ENCODE measurements around the gene NFYC.

NFYC gene

DNA sequence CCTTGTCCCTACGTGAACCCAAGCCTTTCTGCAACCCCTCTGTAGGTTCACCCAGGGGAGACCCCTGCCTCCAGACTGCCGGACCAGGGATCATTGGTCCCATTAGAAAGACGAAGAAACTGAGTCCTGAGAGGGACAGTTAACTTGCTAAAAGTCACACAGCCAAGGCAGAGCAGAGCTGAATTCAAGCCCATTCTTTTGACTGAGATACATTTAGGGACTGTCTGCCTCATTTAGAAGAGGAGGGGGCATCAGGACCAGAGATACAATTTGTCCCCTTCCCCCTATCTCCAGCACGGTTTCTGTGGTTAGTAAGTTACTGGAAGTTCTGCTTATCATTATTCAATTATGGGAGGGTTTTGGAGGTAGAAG, 111.2 kb downstream of the NFYC start:
- TF ChIP-seq, protein P1, sequence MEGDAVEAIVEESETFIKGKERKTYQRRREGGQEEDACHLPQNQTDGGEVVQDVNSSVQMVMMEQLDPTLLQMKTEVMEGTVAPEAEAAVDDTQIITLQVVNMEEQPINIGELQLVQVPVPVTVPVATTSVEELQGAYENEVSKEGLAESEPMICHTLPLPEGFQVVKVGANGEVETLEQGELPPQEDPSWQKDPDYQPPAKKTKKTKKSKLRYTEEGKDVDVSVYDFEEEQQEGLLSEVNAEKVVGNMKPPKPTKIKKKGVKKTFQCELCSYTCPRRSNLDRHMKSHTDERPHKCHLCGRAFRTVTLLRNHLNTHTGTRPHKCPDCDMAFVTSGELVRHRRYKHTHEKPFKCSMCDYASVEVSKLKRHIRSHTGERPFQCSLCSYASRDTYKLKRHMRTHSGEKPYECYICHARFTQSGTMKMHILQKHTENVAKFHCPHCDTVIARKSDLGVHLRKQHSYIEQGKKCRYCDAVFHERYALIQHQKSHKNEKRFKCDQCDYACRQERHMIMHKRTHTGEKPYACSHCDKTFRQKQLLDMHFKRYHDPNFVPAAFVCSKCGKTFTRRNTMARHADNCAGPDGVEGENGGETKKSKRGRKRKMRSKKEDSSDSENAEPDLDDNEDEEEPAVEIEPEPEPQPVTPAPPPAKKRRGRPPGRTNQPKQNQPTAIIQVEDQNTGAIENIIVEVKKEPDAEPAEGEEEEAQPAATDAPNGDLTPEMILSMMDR (IDR thresholded peaks at IDR 0.05; ENCODE audit: low read depth, low read length) = no peak
- H3K4me3 ChIP-seq (ENCODE audit: low read depth, low read length) = no peak overlapping the region

DNA sequence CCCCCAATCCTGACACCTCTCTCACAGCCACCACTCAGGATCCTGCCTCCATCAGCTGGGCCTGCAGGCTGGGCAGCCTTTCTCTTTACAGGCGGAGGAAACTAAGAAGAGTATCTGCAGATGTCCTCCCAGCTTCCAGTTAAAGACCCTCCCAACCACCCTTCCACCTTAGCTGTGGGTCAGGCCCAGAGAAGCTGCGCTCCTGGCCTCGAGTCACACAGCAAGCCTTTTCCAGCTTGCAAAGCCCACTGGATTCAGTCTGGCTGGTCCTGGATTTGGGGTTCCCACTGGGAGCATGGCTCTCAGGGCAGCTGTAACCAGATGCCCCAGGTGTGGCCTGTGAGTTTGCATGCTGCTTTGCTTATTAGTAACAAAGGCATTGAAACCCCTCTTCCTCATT, 111.9 kb downstream of the NFYC start:
- TF ChIP-seq, protein P1 (IDR thresholded peaks at IDR 0.05; ENCODE audit: low read depth, low read length) = no peak
- no peak overlapping the region for H3K4me3 ChIP-seq (ENCODE audit: low read depth, low read length)

DNA sequence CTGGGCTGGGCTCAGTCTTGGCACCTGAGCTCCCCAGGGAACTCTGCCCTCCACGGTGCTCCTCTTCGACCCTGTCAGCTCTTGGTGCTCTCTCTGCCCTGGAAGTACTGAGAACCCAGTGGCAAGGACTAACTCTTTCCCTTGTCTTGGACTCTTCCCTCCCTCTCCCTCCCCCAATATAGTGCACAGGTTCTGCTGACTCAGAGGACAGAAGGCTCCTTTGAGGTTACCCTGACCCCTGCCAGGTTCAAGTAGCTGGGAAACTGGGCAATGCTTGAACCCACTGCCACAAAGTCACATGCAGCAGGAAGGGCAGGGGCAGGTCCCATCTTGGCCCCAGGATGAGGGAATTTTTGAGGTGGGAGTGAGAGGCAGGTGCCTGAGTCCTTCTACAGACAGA, 112.4 kb downstream of the NFYC start:
- TF ChIP-seq, protein P1 (IDR thresholded peaks at IDR 0.05; ENCODE audit: low read depth, low read length) = no peak
- no peak overlapping the region for H3K4me3 ChIP-seq (ENCODE audit: low read depth, low read length)

DNA sequence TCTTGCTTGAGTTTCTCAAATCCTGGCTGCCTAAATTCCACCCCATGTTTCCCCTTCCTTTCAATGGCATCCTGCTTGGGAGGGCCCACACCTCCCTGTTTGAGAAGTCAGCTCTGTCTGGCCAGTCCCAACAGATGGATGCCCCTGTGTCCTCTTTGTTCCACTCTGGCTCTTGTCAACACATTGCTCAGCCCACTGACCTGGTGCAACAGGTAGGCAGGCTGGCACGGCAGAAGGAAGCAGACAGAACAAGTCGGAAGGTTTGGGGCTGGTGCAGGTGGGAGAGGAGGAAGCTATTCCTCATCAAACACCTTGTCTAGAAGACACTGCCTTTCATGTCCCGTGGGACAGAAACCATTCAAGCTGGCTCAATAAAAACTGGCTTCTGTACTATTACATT, 114.7 kb downstream of the NFYC start:
- TF ChIP-seq, protein P1 (IDR thresholded peaks at IDR 0.05; ENCODE audit: low read depth, low read length) = no peak
- no peak overlapping the region for H3K4me3 ChIP-seq (ENCODE audit: low read depth, low read length)

DNA sequence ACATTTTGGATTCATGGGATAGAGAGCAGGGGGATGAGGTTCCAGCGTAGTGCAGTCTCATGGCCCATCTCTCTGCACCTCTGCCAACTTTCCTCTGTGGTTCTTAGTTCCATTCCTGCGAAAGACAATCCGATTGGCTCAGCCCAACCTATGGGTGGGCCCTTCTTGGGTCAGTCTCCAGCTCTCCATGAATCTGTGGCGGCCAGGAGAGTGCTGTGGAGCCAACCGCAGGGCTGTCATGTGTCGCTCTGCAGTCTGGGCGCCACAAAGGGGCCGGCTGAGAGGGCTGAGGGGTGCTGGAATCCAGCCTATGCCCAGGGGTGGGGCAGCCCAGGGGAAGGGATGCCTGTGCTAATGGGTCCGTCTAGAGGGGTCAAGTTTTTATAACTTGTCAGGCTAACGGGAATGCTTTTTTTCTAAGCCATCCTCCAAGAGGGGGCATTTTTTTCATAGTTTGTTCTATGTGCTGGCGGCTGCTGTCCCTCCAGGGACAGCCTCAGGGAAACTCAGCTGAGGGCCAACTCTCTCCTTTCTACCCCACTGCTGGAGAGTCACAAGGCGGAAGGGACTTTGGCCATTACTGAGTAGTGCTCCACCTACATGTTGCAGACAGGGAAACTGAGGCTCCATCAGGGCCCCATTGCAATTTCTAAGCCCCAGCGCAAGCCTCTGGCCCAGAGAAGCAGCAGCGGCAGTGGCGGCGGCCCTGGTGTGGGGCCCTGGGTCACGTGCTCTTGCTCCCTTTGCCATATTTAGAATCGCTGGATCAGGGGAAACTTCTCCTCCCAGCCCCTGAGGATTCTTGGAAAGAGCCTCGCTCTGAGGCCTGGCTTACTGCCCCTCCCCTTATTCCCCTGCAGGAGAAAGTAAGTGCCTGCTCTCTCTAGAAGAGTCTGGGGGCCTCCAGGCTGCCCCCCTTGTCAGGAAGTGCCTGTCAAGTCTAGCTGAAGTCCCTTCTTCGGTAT, 115.5 kb downstream of the NFYC start:
- H3K4me3 ChIP-seq (ENCODE audit: low read depth, low read length) = no peak overlapping the region
- TF ChIP-seq, protein P1 (IDR thresholded peaks at IDR 0.05; ENCODE audit: low read depth, low read length) = no peak

DNA sequence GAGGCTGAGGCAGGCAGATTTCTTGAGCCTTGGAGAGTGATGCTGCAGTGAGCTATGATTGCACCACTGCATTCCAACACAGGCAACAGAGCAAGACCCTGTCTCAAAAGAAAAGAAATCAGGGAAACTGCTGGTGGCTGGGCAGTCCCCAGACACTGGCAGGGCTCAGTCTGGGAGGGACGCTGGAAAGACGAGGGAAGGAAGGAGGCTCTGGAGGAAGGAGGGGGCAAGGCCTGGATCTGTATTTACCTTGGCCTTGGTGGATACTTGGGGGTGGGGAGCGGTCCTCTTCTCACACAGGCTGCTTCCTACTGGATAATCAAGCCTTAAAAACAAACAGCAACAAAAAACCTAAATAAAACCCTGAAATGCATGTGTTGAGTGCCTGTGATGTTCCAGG, 116.5 kb downstream of the NFYC start:
- TF ChIP-seq, protein P1 (IDR thresholded peaks at IDR 0.05; ENCODE audit: low read depth, low read length) = no peak
- no peak overlapping the region for H3K4me3 ChIP-seq (ENCODE audit: low read depth, low read length)

DNA sequence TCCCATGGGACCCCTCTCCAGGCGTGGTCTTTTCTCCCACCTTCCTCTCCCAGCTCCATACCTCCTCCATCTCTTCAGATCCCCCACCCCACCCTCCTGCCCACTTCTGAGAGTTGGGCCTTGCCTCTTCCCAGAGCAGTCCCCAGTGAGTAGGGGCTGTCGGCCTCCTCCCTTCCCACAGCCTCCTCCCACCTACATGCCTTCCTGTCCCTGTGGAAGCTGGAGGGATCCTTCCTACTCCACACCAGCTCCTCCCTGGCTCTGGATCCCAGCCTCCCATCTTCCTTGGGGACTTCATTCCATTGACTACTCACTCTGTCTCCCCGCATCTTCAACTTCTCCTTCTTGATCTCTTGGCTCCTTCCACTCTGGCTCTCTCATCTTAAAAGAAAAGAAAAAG, 116.9 kb downstream of the NFYC start:
- no peak overlapping the region for H3K4me3 ChIP-seq (ENCODE audit: low read depth, low read length)

More for the DNA sequence above, 116.9 kb downstream of the NFYC start:
- TF ChIP-seq, protein P1 (IDR thresholded peaks at IDR 0.05; ENCODE audit: low read depth, low read length) = no peak

Measured in WI38 (cell line).